T-helper 1 cell treated with Interleukin-12 subunit alpha and Interleukin-12 subunit beta and Interleukin-4 antibody, amounts not matched to agents 30 μg/mL and 1 μg/mL, for 36 hours (primary cell): ENCODE results near the gene AKAP13.

Experiments
- H3K27ac Mint-ChIP-seq: one replicate; pipeline ENCODE4 v1.8.0; 2021; ENCODE audit warnings: mild to moderate bottlenecking, mixed read lengths
- H3K27me3 Mint-ChIP-seq: one replicate; pipeline ENCODE4 v1.8.0; 2021; ENCODE audit warnings: low read depth, mixed read lengths
- H3K36me3 Mint-ChIP-seq: one replicate; pipeline ENCODE4 v1.8.0; 2021; ENCODE audit warnings: low read depth, mixed read lengths
- H3K4me1 Mint-ChIP-seq: one replicate; pipeline ENCODE4 v1.8.0; 2021; ENCODE audit warnings: low read depth, mixed read lengths
- H3K4me3 Mint-ChIP-seq: one replicate; pipeline ENCODE4 v1.8.0; 2021; ENCODE audit warnings: mild to moderate bottlenecking, moderate library complexity, mixed read lengths
- H3K9me3 Mint-ChIP-seq: one replicate; pipeline ENCODE4 v1.8.0; 2021; ENCODE audit warnings: mixed read lengths

Gene AKAP13

GRCh38 chr15:85689729-85690128 is 309.3 kb downstream of the AKAP13 start:
- Mint-ChIP-seq H3K4me1 (peaks cover 72% of the 10 kb centered on the region), H3K9me3 (no peaks in the 10 kb centered on the region)

GRCh38 chr15:85690561-85691231 is 310.3 kb downstream of the AKAP13 start:
- Mint-ChIP-seq H3K27ac (peak overlapping the region; percentile 99), H3K4me3 (peak overlapping the region; percentile 91), H3K27me3 (no peaks in the 10 kb centered on the region)

More at GRCh38 chr15:85689729-85690128, 309.3 kb downstream of the AKAP13 start:
- H3K27me3 Mint-ChIP-seq: no peaks in the 10 kb centered on the region
- peak overlapping the region; percentile 99 for H3K27ac Mint-ChIP-seq
- peaks cover 42% of the 10 kb centered on the region for H3K36me3 Mint-ChIP-seq
- peak overlapping the region; percentile 98 for H3K4me3 Mint-ChIP-seq

DNA sequence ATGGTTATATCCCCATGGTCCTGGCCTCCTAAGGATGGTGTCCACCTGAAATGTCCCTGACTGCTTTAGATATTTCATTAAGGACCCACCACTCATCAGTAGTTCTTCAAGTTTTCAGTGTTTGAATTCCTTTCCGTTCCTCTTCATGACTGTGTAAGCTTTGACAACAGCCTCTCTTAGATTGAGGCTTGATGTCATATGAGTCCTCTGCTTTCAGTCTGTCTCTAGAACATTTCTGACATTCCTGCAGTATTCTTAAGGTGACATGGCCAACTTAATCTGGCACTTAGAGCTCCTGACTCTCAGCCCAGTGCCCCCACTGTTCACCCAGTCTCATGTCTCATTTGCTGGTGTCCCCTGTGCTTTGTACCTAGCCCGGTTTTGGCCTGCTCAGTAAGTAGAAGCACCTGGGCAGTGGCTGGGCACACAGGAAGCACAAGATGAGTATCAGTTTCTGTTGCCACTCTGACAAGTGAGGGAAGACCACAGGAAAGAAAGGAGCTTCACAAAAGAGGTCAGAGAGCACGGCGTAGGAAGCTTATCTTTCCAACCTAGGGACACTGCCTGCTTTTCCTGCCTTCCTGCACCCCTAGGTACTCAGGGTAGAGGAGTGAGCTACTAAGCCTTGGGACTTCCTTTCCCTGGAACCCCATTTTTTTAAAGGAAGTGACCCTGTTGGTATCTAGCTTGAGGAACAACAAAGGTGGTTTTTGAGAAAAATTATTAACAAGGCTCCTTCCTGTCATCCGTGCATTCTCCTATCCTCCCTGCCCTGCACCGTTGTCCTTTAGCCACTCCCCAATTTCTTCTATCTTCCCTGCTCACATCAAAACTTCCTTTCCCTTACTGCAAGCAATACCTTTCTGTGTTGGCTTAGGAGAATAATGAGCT is 311.2 kb downstream of the AKAP13 start:
- Mint-ChIP-seq H3K4me3 (peak overlapping the region; percentile 91), H3K9me3 (no peaks in the 10 kb centered on the region), H3K36me3 (peaks cover 44% of the 10 kb centered on the region), H3K27me3 (no peaks in the 10 kb centered on the region), H3K27ac (peak overlapping the region; percentile 99), H3K4me1 (peaks cover 64% of the 10 kb centered on the region)

More at GRCh38 chr15:85690561-85691231, 310.3 kb downstream of the AKAP13 start:
- Mint-ChIP-seq H3K9me3 (no peaks in the 10 kb centered on the region), H3K4me1 (peaks cover 71% of the 10 kb centered on the region), H3K36me3 (peaks cover 43% of the 10 kb centered on the region)

DNA sequence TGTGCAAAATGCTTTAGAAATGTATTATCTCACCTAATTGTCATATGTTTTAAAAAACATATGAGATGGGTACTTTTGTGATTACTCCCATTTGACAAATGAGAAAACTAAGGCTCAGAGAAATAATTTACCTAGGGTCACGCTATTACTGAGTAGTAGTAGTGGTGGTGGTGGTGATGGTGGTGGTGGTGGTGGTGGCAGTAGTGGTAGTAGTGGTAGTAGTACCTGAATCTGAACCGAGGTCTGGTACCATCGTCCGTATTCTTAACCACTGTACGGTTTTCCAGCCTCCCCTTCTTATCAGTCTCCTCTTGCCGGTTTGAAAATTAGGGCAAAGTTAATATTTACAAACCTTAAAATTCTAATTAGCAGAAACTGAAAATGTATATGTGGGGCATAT is 311.9 kb downstream of the AKAP13 start:
- Mint-ChIP-seq H3K27ac (peak overlapping the region; percentile 99), H3K4me3 (peak overlapping the region; percentile 91), H3K4me1 (peaks cover 57% of the 10 kb centered on the region), H3K9me3 (no peaks in the 10 kb centered on the region), H3K36me3 (peaks cover 46% of the 10 kb centered on the region), H3K27me3 (no peaks in the 10 kb centered on the region)

- Mint-ChIP-seq H3K4me1 (peaks cover 51% of the 10 kb centered on the region), H3K9me3 (no peaks in the 10 kb centered on the region), H3K27ac (peak overlapping the region; percentile 90), H3K4me3 (peak overlapping the region; percentile 91), H3K36me3 (peaks cover 41% of the 10 kb centered on the region), H3K27me3 (no peaks in the 10 kb centered on the region)
Observed at GRCh38 chr15:85692873-85693272, 312.5 kb downstream of the AKAP13 start.

DNA sequence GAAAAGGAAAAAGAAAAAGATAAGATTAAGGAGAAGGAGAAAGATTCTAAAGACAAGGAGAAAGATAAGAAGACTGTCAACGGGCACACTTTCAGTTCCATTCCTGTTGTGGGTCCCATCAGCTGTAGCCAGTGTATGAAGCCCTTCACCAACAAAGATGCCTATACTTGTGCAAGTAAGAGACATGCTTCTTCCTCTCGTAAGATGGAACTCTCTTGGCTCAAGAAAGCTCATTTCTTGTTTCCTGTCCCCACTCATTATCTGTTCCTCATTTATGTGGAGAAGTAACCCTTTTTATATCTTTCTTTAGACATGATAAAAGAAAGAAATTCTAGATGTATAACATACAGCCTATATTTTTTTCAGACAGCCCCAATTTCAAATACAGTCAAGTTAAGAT is 312.9 kb downstream of the AKAP13 start:
- H3K4me3 Mint-ChIP-seq: peak overlapping the region; percentile 91
- H3K27me3 Mint-ChIP-seq: no peaks in the 10 kb centered on the region

GRCh38 chr15:85694091-85694490 is 313.7 kb downstream of the AKAP13 start:
- H3K27ac Mint-ChIP-seq: no peak overlapping the region
- H3K4me3 Mint-ChIP-seq: no peak overlapping the region
- peaks cover 43% of the 10 kb centered on the region for H3K4me1 Mint-ChIP-seq
- H3K9me3 Mint-ChIP-seq: no peaks in the 10 kb centered on the region
- H3K36me3 Mint-ChIP-seq: peaks cover 41% of the 10 kb centered on the region
- no peaks in the 10 kb centered on the region for H3K27me3 Mint-ChIP-seq

More for the DNA sequence above, 312.9 kb downstream of the AKAP13 start:
- peaks cover 41% of the 10 kb centered on the region for H3K36me3 Mint-ChIP-seq
- peak overlapping the region; percentile 90 for H3K27ac Mint-ChIP-seq
- H3K9me3 Mint-ChIP-seq: no peaks in the 10 kb centered on the region
- peaks cover 51% of the 10 kb centered on the region for H3K4me1 Mint-ChIP-seq

- H3K36me3 Mint-ChIP-seq: peaks cover 30% of the 10 kb centered on the region
- no peaks in the 10 kb centered on the region for H3K27me3 Mint-ChIP-seq
- peaks cover 37% of the 10 kb centered on the region for H3K4me1 Mint-ChIP-seq
- peak overlapping the region; percentile 45 for H3K27ac Mint-ChIP-seq
- H3K4me3 Mint-ChIP-seq: no peak overlapping the region
- no peaks in the 10 kb centered on the region for H3K9me3 Mint-ChIP-seq
Observed at GRCh38 chr15:85700767-85701166, 320.4 kb downstream of the AKAP13 start.

DNA sequence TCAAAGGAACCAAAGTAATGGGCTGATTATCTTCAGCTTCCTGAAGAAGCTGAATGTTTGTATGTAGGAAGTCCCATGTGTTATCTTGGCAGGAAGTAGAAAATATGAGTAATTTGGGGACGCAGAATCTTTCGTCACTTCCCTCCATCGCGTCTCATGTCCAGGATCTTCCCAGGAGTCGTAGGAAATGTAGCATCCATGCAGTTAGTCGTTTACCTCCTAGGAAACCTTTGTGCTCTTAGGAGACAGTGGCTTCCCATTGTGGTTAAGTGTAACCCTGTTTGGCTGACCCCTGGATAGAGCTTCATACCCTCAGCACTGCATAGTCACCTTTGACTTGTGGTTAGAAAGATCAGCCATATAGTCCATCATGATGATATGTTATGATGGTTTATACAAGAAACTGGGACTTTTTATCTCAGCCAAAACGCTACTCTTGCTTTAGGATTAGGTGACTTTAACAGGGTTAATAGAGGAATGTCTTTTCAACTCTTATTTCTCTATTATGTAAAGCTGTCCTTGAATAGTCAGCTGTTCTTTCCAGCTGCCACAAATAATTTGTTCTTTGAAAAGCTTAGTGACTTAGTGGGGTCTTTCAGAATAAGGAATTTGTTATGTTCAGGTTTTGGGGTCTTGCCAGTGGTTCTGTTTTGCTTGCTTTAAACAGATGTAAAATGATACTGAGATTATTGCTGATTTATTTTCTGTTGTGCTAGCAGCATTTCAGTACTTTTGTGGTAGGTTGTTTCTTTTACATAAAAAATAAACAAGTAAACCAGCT is 322.1 kb downstream of the AKAP13 start:
- H3K4me3 Mint-ChIP-seq: peak overlapping the region; percentile 74
- H3K4me1 Mint-ChIP-seq: peaks cover 54% of the 10 kb centered on the region
- H3K9me3 Mint-ChIP-seq: no peaks in the 10 kb centered on the region
- H3K27me3 Mint-ChIP-seq: no peaks in the 10 kb centered on the region
- H3K27ac Mint-ChIP-seq: peak overlapping the region; percentile 94
- peaks cover 27% of the 10 kb centered on the region for H3K36me3 Mint-ChIP-seq

GRCh38 chr15:85704066-85704465 is 323.7 kb downstream of the AKAP13 start:
- peaks cover 35% of the 10 kb centered on the region for H3K36me3 Mint-ChIP-seq
- H3K9me3 Mint-ChIP-seq: no peaks in the 10 kb centered on the region
- H3K27me3 Mint-ChIP-seq: no peaks in the 10 kb centered on the region
- H3K4me1 Mint-ChIP-seq: peaks cover 65% of the 10 kb centered on the region
- peak overlapping the region; percentile 57 for H3K4me3 Mint-ChIP-seq
- H3K27ac Mint-ChIP-seq: peak overlapping the region; percentile 64

GRCh38 chr15:85704720-85705429 is 324.5 kb downstream of the AKAP13 start:
- peaks cover 69% of the 10 kb centered on the region for H3K4me1 Mint-ChIP-seq
- H3K27ac Mint-ChIP-seq: peak overlapping the region; percentile 64
- peaks cover 35% of the 10 kb centered on the region for H3K36me3 Mint-ChIP-seq
- H3K9me3 Mint-ChIP-seq: no peaks in the 10 kb centered on the region
- no peaks in the 10 kb centered on the region for H3K27me3 Mint-ChIP-seq
- H3K4me3 Mint-ChIP-seq: peak overlapping the region; percentile 30

- Mint-ChIP-seq H3K4me3 (peak overlapping the region; percentile 80), H3K27ac (peak overlapping the region; percentile 90), H3K36me3 (peaks cover 46% of the 10 kb centered on the region), H3K27me3 (no peaks in the 10 kb centered on the region), H3K4me1 (peaks cover 74% of the 10 kb centered on the region), H3K9me3 (no peaks in the 10 kb centered on the region)
Observed at GRCh38 chr15:85706779-85707518, 326.5 kb downstream of the AKAP13 start.
